OCI-LY7 (cell line): ENCODE results near the gene ALLC. TPM values are rescaled to one million over a fixed set of nuclear protein-coding genes. Genes with fewer than 3 reads are reported as not detected.

ENCODE experiments used
- BruUV-seq: library from RNA; stranded (reverse); fragments of 400-500 nt; replicated peaks from 2 replicates; lab custom pipeline; 2021; lab: Mats Ljungman, UMichigan
- CTCF ChIA-PET: fragments of 300-600 bp; sonication (Branson Sonifier 250); formaldehyde crosslinking; loops from one replicate; lab custom pipeline; 2022; ENCODE audit warnings: antibody characterized with exemption; ENCODE audit not compliant: unreplicated experiment; lab: Charles Lee
- POLR2A ChIA-PET: fragments of 300-600 bp; sonication (Branson Sonifier 250); formaldehyde crosslinking; loops from one replicate; lab custom pipeline; 2022; ENCODE audit warnings: antibody characterized with exemption; lab: Charles Lee
- DNase-seq: peaks from one replicate; pipeline ENCODE4 v3.0.0-alpha.2; 2015; ENCODE audit warnings: low spot score
- H2AFZ ChIP-seq: fragments of 200-600 bp; sonication (generic), shearing (Covaris generic); 2 replicates; pipeline ENCODE4 v1.6.1; 2014; ENCODE audit warnings: mild to moderate bottlenecking, antibody characterized with exemption, low read length, moderate library complexity
- H3K27ac ChIP-seq: fragments of 200-600 bp; sonication (generic); 2 replicates; pipeline ENCODE4 v1.5.1; 2014; ENCODE audit warnings: mixed run types, low read depth, mild to moderate bottlenecking, moderate library complexity, low read length, inconsistent platforms; ENCODE audit not compliant: poor library complexity, severe bottlenecking
- H3K36me3 ChIP-seq: fragments of 200-600 bp; sonication (generic); 2 replicates; pipeline ENCODE4 v1.6.1; 2014; ENCODE audit warnings: mild to moderate bottlenecking, antibody characterized with exemption, low read length, moderate library complexity, mixed read lengths; ENCODE audit not compliant: insufficient read depth
- H3K4me1 ChIP-seq: fragments of 200-600 bp; sonication (generic); 2 replicates; pipeline ENCODE4 v1.5.1; 2014; ENCODE audit warnings: mild to moderate bottlenecking, low read length; ENCODE audit not compliant: insufficient read depth, poor library complexity, severe bottlenecking
- H3K4me2 ChIP-seq: fragments of 200-600 bp; sonication (generic); 2 replicates; pipeline ENCODE4 v1.6.1; 2014; ENCODE audit warnings: mild to moderate bottlenecking, low read length
- H3K4me3 ChIP-seq: fragments of 200-600 bp; sonication (generic); 2 replicates; pipeline ENCODE4 v1.5.1; 2014; ENCODE audit warnings: mild to moderate bottlenecking, low read depth, low read length; ENCODE audit not compliant: poor library complexity, severe bottlenecking
- H3K79me2 ChIP-seq: fragments of 200-600 bp; sonication (generic); 2 replicates; pipeline ENCODE4 v1.6.1; 2016; ENCODE audit warnings: low read depth, mild to moderate bottlenecking, low read length, moderate library complexity, mixed read lengths; ENCODE audit not compliant: insufficient read depth
- H3K9me2 ChIP-seq: fragments of 200-600 bp; sonication (generic); 2 replicates; pipeline ENCODE4 v1.6.1; 2016; ENCODE audit warnings: mild to moderate bottlenecking, low read length, mixed read lengths; ENCODE audit not compliant: insufficient read depth
- H3K9me3 ChIP-seq: fragments of 200-600 bp; sonication (generic); 2 replicates; pipeline ENCODE4 v1.6.1; 2014; ENCODE audit warnings: mild to moderate bottlenecking, mixed run types, low read length, mixed read lengths
- H4K20me1 ChIP-seq: fragments of 200-600 bp; sonication (generic); 2 replicates; pipeline ENCODE4 v1.6.1; 2014; ENCODE audit warnings: mild to moderate bottlenecking, antibody characterized with exemption, low read length, moderate library complexity, mixed read lengths; ENCODE audit not compliant: insufficient read depth
- EZH2phosphoT487 ChIP-seq: fragments of 200-600 bp; sonication (generic); IDR thresholded peaks from 2 replicates; pipeline ENCODE4 v1.6.1; 2018; ENCODE audit warnings: low read depth, borderline replicate concordance, mild to moderate bottlenecking, mixed run types, antibody characterized with exemption, low read length, moderate library complexity, mixed read lengths
- intact Hi-C: fragments of 100-400 bp; cut with micrococcal nuclease; formaldehyde crosslinking; loops from one replicate; pipeline ENCODE4 v1.10.0; 2022; ENCODE audit not compliant: unreplicated experiment
- total RNA-seq, 2 experiments: library from RNA; depleted of rRNA in 1 of 2; stranded (reverse); fragments of >200 nt in 1 of 2; shearing (Covaris generic) in 1 of 2; gene quantifications; 2 replicates each; pipeline ENCODE4 v1.2.3, GENCODE V29; 2014 to 2022
- TF ChIP-seq, protein P1 (sequence below): fragments of 200-600 bp; sonication (generic); conservative IDR thresholded peaks from 2 replicates; pipeline ENCODE4 v1.5.1; 2014; ENCODE audit warnings: mild to moderate bottlenecking, antibody characterized with exemption, low read length, moderate library complexity, mixed read lengths

Gene ALLC
- total RNA-seq, 2 experiments from 2014 or later: not detected

DNA sequence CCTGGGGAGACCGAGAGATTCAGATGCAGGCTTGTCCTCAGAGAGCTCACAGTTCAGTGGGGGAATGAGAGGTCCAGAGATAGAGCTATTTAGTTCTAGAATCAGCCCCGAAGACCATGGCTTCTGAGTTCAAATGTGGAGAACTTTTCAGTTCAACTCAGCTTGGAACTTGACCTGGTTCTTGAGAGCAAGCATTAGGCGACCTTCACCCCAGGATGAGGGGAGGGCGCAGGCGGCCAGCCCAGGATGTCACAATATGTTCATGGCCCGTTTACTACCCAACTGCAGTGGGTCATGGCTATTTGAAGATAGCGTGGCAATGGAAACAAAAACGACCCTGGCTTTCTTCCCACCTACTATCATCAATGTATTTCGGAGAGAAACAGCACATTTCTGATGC, 79.1 kb downstream of the ALLC start:
- H4K20me1 ChIP-seq: no peaks in the 10 kb centered on the region
- BruUV-seq: no TSS peak

DNA sequence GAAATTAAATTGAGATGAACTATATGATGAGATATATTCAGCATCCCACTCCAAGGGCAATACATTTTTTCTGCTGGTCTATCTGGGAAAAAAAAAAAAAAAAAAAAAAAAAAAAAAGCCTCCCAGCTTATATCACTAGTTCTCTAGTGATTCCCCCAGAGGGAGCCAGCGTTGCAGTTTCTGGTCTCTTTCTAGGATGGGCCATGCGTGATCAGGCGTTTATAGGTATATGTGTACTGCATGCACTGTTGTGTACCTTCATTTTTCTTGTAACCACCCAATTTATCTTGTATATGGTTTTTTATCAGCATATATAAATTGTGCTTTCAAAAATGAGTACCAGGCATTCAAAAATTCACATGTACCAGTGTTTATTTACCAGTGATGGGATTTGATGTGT, 80.5 kb downstream of the ALLC start:
- no peak overlapping the region for H3K4me3 ChIP-seq
- no peak for TF ChIP-seq EZH2phosphoT487
- TF ChIP-seq, protein P1, sequence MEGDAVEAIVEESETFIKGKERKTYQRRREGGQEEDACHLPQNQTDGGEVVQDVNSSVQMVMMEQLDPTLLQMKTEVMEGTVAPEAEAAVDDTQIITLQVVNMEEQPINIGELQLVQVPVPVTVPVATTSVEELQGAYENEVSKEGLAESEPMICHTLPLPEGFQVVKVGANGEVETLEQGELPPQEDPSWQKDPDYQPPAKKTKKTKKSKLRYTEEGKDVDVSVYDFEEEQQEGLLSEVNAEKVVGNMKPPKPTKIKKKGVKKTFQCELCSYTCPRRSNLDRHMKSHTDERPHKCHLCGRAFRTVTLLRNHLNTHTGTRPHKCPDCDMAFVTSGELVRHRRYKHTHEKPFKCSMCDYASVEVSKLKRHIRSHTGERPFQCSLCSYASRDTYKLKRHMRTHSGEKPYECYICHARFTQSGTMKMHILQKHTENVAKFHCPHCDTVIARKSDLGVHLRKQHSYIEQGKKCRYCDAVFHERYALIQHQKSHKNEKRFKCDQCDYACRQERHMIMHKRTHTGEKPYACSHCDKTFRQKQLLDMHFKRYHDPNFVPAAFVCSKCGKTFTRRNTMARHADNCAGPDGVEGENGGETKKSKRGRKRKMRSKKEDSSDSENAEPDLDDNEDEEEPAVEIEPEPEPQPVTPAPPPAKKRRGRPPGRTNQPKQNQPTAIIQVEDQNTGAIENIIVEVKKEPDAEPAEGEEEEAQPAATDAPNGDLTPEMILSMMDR: peak; percentile 67
- no peaks in the 10 kb centered on the region for H4K20me1 ChIP-seq
- H3K79me2 ChIP-seq: no peaks in the 10 kb centered on the region
- H2AFZ ChIP-seq: no peak overlapping the region
- POLR2A ChIA-PET: no interaction called here
- H3K27ac ChIP-seq: no peak overlapping the region
- no peaks in the 10 kb centered on the region for H3K9me3 ChIP-seq
- H3K4me1 ChIP-seq: no peaks in the 10 kb centered on the region
- no TSS peak for BruUV-seq
- H3K9me2 ChIP-seq: no peaks in the 10 kb centered on the region
- DNase-seq: peak; percentile 47
- no peak overlapping the region for H3K4me2 ChIP-seq
- CTCF ChIA-PET: no interaction called here
- H3K36me3 ChIP-seq: no peaks in the 10 kb centered on the region
- intact Hi-C loops: no loop called here

More for the DNA sequence above, 79.1 kb downstream of the ALLC start:
- CTCF ChIA-PET: no interaction called here
- Histone ChIP-seq H3K36me3 (no peaks in the 10 kb centered on the region), H3K79me2 (no peaks in the 10 kb centered on the region), H3K9me3 (no peaks in the 10 kb centered on the region), H3K4me2 (no peak overlapping the region), H3K4me3 (no peak overlapping the region), H2AFZ (no peak overlapping the region), H3K4me1 (no peaks in the 10 kb centered on the region), H3K9me2 (no peaks in the 10 kb centered on the region), H3K27ac (no peak overlapping the region)
- no peak for DNase-seq
- POLR2A ChIA-PET: no interaction called here
- TF ChIP-seq, protein P1: no peak
- no peak for TF ChIP-seq EZH2phosphoT487
- intact Hi-C loops: no loop called here

DNA sequence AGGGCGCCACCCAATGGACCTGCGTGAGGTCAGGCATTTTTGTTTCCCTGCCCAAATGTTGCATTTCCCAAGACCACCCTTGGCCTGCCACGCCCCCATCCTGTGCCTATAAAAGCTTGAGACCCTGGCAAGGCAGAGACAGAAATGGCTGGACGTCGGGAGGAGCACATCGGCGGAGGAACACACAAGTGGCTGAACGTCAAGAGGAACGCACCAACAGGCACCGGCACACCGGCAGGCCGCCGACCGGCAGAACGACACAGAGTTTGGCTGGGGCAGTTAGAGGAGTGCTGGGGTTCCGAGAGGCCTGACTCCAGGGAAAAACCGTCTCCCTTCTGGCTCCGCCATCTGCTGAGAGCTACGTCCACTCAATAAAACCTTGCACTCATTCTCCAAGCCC, 81.3 kb downstream of the ALLC start:
- Histone ChIP-seq H3K79me2 (no peaks in the 10 kb centered on the region), H3K4me1 (no peaks in the 10 kb centered on the region), H2AFZ (no peak overlapping the region), H3K9me3 (no peaks in the 10 kb centered on the region), H3K36me3 (no peaks in the 10 kb centered on the region), H3K27ac (no peak overlapping the region), H3K4me3 (no peak overlapping the region), H3K9me2 (no peaks in the 10 kb centered on the region), H3K4me2 (no peak overlapping the region), H4K20me1 (no peaks in the 10 kb centered on the region)
- intact Hi-C loops: no loop called here
- no peak for DNase-seq
- no peak for TF ChIP-seq EZH2phosphoT487
- TF ChIP-seq, protein P1: no peak
- no TSS peak for BruUV-seq
- ChIA-PET POLR2A (no interaction called here), CTCF (no interaction called here)
